ENCODE measurements around the gene ABCC5.
"Not testable (repeated sequence)": the region's sequence is repeated elsewhere in the genome, so short reads cannot be mapped to it uniquely, and the experiment has no call there.

Gene ABCC5

DNA sequence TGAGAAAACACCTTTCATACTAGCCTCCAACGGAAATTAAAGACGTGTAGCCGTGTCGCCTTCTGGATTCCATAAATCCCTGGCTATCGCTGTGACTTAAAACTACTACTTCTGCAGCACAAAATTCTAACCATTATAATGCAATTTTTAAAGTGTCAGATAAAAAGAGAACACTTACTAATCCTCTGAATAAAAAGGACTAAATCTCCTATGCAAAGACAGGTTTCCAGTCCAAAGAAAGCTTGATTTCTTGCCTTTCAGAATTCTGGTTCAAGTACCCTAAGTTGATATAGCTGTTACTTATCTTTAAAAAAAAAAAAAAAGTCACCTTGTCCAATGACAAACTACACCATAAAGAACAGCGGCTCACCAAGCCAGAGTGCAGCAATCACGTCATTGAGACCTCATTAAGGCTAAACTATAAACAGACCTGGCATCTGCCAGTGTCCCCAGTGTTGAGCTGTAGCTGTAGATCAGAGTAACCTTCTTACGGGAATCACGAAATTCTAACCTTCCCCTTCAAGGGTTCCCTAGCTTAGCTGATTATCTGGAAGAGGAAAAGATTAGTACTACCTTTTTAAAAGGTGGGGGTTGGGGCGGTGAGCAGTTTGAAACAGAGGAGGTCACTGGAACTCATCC lies 2.2 kb downstream of the ABCC5 start:
- peak; percentile 56 for DNase-seq

DNA sequence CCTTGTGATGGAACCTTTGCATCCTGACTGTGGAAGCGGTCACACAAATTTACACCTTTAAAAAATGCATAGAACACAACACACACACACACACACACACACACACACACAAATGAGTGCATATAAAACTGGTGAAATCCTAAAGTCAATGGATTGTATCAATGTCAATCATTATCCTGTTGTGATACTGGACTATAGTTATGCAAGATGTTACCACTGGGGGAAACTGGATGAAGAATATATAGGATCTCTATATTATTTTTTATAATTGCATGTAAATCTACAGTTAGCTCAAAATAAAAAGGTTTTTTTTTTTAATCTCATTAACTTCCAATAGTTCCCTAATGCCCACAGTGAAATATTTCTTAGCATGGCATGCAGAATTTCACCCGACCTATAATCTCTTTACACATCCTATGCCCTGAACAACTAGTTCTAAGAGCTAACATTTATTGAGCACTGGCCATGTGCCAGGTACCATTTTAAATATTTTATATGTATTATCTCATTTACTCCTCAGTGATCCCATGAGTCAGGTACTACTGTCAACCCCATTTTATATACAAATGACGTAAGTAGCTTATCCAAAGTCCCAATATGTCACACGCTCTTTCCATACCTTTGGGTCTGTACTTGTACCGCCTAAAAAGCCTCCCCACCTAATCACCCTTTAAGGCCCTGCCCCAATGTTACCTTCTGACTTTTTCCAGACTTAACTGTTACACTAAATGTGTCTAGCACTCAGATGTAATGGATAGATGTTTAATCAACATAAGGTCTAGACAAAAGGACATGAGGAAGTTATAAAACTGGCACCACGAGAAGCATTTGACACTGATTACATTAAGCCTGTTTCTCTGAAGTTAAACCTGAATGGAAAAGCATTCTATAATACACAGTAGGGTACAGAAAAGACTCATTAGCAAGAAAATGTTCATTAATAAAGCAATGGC lies 5.5 kb downstream of the ABCC5 start:
- no peak for DNase-seq

DNA sequence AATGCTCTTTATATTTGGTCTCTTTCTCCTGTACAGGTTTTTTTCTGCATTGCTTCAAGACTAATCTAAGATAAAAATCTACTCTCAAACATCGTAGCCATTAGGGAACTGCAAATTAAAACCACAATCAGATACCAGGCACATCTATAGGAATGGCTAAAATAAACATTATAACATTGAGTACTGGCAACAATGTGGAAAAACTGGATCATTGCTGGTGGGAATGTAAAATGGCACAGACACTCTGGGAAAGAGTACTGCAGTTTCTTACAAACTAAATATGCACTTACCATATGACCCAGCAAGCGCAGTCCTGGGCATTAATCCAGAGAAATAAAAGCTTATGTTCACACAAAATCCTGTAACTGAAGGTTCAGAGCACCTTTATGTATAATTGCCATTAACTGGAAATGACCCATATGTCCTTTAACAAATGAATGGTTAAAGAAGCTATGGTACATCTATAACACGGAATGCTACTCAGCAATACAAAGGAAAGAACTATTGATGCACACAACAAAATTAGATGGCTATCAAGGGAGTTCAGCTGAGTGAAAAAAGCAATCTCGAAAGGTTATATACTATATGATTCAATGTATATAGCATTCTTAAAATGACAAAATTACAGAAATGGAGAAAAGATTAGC lies 6.3 kb downstream of the ABCC5 start:
- no peak for DNase-seq

DNA sequence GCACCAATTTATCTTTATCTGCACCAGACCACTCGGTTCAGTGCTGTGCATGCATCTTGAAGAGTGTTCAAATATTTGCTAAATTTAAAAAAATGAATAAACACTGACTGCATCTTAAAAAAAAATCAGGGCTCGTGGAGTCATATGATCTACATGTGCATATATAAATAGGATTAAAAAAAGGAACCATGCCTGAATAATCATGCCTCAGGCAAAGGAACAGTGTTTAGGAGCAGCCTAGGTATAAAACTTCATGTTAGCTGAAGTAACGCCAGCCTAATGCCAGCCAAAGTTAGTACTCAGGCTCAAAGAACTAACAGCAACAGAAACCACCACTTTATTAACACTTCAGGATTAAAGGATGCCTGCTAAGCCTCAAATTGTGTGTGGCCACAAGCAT lies 9.5 kb downstream of the ABCC5 start:
- no peak for DNase-seq

DNA sequence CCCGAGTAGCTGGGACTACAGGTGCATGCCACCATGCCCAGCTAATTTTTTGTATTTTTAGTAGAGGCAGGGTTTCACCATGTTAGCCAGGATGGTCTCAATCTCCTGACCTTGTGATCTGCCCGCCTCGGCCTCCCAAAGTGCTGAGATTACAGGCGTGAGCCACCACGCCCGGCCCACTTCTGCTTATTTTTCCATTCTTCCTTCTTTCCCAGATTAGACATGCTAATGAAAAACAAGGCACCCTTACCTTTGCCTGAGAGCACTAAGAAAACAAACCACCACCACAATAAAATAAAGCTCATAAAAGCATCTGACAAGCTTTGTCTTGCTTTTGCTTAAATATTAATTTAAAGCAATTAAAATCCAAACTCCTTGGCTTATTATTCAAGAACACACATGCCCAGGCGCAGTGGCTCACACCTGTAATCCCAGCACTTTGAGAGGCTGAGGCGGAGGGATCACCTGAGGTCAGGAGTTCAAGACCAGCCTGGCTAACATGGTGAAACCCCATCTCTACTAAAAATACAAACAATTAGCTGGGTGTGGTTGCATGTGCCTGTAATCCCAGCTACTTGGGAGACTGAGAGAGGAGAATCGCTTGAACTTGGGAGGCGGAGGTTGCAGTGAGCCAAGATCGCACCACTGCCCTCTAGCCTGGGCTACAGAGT lies 10.4 kb downstream of the ABCC5 start:
- DNase-seq = not testable (repeated sequence)

DNA sequence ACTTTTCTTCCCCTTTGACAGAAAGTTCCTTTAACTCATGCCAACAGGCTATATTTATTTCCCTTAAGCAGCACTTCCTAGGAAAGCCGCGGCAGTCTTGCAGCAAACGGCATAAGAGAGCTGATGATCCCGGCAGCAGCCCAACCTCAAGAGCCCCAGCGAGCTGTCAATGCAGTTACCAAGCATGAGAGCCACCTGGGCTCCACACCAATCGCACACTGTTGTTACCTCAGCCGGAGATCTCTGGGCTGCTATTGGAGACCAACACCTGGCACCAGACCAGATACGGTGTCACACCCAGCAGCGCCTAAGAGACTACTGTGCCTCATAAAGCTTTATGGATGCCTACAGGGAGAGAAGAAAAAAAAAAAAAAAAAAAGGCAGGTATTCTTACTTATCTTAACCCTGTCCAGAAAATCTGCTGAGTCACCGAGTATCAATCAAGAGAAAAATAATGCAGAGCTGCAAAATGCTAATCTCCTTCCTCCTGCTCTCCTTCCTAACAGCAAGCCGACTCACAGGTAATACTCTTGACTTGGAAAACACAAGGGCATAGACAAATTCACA lies 11.7 kb downstream of the ABCC5 start:
- DNase-seq = peak; percentile 98

DNA sequence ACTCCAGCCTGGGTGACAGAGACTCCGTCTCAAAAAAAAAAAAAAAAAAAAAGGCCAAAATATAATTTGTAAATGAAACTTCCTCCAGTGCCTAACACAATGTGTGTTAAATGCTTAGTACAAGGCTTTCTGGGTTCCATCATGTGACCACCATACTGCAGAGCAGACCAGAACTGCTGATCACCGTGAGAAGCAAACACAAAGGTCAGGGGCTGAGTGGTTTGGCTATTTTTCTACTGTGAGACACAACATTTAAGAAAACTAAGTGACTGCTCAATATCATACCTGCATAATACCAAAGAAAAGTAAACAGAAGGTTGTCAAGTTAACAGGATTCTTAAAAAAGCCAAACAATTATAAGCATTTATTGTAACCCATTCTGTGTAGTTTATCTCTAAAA lies 13.2 kb downstream of the ABCC5 start:
- DNase-seq = no peak

DNA sequence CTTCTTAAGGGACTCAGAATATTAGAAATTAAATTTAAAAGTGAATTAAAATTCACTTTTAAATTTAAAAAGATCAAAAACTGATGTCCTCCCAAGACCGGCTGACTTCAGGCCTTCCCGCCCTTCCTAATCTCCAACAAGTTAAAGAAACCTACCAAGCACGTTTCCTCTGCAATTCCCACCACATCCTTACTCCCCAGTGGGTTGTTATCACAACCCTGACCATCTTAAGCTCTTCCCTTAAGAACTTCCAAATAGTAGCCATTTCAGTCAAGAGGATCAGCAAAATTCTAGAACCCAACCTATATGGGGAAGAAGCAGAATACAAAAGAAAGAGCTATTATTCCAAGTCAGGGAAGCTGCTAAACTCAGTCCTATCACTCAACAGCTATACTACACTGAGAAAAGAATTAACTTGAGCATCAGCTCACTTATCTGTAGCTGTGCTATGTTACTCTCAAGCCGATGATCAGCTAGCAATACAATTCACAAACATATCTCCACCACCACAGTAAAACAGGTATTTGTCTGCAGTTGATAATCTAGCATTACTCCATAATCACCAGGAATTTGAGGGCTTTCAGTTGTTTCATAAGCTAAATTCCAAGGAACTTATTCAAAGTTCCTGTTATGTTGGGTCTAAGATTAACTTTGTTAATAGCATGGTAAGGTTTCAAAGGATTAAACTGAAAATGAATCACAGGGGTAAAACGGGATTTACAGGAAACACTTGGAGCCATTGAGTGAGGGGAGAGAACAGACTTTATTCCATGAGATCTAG lies 14.3 kb downstream of the ABCC5 start:
- no peak for DNase-seq

DNA sequence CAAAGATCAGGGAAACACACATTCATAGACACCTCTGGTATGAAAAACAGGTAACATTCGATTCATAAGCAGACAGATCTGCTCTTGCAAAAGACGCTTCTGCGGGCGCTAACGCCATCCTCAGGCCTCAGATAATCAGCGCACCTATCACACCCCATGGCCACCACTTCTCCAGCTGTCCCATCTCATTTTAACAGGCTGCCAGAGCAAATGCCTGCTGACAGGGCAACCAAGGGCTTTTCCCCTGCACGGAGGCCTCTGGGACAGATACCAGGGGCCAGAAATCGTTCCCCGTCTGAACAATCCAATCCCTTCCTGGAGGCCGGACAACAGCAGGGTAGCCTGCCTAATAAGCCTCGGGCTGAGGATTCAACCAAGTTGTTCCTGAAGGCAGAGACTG lies 15.2 kb downstream of the ABCC5 start:
- no peak for DNase-seq

DNA sequence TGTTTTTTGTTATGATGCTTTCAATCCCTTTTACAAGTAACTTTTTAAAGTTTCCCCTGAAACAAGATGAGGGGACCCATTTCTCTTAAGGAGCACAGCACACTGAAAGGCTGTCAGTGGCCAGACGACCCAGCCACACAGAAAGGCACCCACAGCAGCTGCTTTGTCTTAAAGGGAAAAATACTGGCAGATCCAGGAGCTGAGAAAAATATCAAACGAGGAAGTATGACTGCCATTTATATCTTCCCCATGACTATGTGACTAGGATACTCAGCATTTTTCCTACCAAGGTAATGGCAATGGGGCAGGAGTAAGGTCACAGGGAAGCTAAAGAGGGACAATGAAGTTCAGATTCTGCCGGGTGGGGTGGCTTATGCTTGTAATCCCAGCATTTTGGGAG lies 15.9 kb downstream of the ABCC5 start:
- no peak for DNase-seq

DNA sequence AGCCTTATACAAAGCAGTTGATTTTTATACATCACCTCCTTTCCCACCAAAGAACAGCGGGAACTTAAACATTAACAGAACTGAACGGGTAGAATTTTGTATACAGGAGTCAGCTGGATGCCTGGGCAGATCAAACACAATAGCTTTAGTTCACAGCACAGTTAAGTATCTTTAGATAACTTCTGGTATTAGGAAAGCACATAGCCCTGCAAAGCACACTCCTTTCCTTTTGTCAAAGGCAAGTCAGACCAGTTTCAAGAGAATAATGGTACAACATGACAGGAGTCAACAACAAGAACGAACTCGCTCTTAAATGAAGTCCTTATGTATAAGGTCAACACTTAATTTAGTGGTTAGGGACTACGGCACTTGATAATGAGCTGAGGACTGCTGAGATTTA lies 26.3 kb downstream of the ABCC5 start:
- no peak for DNase-seq

DNA sequence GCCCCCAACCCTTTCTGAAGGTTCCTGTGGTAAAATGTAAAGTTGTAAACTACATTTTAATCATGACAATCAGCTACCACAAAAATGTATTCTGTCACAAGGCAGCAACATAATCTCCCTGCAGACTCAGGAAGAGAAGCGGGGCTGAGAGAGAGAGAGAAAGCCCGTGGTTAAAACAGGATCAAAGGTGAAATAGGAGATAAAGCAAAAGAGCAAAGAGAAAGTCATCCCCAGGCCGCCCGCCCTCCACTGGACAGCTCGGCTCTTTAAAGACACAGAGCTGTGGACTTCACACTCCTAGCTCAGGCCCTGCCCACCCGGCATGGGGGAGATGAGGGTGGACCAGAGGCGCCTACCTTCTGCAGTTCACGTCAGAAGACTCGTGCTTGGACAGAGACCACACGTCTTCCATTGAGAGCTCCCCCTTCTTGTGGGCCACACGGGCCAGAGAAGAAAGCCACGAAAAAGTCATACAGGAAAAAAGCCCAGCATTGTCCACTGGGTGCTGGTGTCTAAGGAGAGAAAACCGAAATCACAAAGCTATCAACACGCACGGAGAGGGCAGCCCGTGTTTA lies 29.4 kb downstream of the ABCC5 start:
- DNase-seq = no peak

DNA sequence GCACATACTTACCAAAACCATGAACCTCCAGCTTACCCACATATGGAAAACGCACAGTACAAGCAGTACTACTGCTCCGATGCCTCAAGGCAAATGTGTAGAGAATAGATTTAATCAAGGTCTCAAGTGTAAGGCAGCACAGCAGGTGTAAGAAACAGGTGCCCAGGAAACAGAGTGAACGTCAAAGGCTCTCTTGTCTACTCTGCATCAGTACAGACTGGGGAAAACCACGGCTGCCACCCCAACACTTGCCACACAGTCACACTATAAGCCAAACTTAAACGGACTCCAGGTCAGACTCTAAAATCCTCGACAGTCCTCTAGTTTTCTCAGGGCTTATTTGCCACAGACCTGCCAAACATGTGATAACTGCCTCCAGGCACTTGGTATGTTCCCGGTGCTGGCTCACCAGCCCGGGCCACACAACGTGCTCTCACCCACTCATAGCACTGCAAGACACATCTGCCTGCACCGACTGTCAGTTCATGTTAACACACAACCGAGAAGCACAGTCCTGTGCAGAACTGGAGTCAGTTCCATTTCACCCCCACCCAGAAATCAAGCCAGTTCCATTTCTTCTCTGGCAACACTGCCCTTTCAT lies 30.6 kb downstream of the ABCC5 start:
- DNase-seq = no peak

DNA sequence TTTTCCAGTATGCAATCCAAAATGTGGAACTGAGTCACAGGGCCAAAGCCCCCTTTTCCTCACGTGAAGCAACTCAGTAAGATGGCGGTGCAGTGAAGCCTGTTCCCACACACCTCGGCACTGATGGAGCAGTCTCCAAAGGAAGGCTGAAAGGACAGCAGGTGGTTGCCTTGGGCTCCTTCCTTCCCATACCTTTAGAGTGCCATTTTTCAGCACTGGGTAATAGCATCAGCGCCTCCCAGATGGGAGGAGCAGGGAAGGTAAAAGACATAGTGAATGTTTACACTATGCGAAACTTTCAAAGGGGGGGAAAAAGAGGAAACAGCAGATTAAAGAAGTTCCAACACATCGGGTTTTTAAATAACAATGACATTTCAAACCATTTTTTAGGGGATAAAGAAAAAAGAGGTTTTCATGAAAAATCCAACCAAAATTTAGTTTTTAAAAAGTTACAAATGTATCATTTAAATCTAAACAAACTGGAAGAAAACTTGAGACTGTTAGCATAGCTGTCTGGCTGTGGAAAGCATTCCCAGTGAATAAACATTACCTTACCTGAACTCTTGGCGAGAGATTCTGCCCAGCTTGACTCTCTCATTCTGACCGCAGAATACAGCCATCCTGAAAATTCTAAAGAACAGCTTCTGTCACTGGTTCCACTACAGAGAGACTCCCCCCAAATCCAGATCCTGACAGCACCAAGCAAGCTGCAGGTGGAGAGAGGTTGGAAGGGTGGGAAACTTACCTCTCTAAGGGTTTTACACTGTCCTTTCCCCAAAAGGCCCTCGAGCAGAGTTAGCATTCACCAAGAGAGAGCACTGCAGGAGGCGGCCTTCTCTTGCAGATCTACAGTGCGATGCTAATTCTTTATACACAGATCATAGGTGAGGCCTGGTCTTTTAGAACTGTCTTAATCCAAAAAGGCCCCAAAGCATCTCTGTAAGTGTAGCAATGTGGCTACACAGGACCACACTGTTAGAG lies 32.6 kb downstream of the ABCC5 start:
- DNase-seq = no peak

DNA sequence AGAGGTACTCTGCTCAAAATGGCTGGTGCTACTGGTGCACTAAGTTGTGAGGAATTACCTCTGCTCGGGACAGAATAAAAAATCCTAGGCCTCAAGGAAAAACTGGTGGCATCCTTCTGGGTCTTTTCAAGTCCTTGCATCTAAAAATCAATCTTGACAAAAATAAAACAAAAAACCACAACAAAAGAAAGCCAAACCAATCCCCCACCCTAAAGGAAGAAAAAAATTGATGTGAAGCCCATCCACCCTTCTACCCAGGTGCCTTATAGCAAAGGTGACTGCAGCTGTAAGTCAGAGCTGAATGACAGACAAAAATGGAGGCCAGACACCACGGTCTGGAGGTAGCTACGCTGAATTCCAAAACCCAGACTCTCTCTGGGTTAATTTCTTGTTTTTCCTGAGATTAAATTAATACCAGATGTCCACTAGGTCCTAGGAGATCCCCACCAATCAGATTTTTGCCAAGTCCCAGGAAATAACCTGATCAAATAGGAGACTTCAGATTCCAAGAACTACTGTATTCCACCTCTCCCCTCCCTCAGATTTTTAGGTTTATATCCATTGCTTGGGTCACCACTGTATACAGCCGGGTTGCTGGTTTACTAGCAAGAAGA lies 33.5 kb downstream of the ABCC5 start:
- DNase-seq = no peak

DNA sequence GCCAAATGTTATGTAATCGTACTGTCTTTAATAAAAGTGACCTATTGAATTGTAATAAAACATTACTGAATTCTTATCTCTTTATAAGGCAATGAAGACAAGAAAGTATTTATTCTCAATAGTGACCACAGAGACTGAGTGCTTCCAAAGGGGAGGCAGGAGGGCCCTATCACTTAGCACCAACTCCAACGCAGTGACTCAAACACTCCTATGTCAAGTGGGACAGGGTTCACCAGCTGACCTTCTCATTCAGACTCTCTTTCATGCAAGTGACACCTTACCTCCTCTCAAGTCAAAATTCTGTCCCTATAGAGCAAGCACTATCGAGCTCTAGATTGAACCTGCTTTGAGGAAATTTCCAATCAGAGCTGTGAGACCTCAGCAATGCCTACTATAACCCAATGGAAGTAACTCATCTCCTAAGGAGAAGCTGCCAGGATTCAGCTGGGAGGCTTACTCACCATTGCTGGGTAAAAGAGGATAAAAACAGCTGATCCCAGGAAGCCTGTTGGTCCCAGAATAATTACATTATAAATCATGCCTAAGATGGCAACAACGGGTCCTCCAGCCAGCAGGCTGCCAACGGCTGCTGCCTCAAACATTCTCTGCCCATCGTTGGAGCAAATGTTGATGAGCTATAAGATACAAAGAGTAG lies 35.6 kb downstream of the ABCC5 start:
- DNase-seq = no peak

DNA sequence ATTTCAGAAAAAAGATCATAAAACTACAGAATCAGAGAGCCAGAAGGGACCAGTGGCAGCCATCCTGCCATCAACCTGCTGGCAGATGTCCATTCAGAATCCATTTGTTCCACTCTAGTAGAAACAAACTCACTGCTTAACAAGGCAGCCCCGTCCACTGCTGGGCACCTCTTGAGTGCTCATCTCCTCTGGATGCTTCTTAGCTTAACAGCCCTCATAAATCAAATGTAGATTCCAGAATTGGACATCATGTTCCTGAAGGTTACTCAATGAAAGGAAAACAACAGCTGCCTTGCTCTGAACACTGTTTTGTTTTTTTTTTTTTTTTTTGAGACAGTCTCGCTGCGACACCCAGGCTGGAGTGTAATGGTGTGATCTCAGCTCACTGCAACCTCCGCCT lies 37.3 kb downstream of the ABCC5 start:
- no peak for DNase-seq

DNA sequence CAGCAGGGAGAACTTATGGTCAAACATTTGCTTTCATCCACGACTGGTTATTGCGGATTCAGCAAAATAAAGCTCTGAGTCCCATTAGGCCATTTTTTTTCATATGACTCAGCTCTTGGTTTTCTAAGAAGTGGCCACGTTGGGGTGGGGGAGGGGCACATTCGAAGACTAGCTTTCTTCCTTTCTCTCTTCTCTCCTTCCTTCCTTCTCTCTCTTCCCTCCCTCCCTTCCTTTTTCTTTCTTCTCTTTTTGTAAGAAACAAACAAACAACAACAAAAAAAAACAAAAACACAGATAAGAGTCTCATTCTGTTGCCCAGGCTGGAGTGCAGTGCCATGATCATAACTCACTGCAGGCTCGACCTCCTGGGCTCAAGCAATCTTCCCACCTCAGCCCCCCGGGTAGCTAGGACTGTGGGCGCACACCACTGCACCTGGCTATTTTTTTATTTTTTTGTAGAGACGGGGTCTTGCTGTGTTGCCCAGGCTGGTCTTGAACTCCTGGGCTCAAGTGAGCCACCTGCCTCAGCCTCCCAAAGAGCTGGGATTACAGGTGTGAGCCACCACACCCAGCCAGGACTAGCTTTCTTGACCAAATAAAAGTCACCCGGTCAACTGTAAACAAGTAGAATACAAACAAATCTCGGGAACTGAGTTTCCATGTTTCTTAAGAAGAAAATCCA lies 41.6 kb downstream of the ABCC5 start:
- no peak for DNase-seq

Data from COR-L47 (cell line).